ENCODE data around the gene KLK12. TPM values are rescaled to one million over a fixed set of nuclear protein-coding genes. Genes with fewer than 3 reads are reported as not detected.

The KLK12 gene
- total RNA-seq, 1 experiment from 2014 or later, result not detected

DNA sequence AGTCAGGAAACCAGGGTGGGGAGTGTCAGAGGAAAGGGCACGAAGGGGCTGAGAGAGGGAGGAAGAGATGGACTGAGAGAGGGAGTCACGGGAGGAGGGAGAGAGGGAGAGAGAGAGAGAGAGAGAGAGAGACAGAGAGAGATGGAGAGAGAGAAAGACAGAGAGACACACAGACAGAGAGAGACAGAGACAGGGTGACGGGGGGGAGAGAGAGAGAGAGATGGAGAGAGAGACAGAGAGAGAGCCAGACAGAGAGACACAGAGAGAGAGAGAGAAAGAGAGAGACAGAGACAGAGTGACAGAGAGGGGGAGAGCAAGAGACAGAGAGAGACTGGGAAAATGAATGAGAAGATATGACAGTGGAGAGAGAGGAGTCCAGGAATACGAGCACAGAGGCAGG, 48.4 kb upstream of the KLK12 start:
- ChIA-PET POLR2A (ENCODE audit: unreplicated experiment) (no interaction called here), CTCF (no interaction called here)
- H3K79me2 ChIP-seq (ENCODE audit: low read length), result no peaks in the 10 kb centered on the region
- no peak overlapping the region for H3K9ac ChIP-seq (ENCODE audit: low read length)
- no peaks in the 10 kb centered on the region for H3K9me2 ChIP-seq (replicated peaks; ENCODE audit: low read length)
- no peak overlapping the region for H3K4me2 ChIP-seq (ENCODE audit: low read length)
- no peaks in the 10 kb centered on the region for H3K9me3 ChIP-seq (ENCODE audit: low read length)
- intact Hi-C loops (cut with micrococcal nuclease), result no loop called here
- no peaks in the 10 kb centered on the region for H3F3A ChIP-seq (ENCODE audit: low read length, unreplicated experiment)
- no peak overlapping the region for H3K27ac ChIP-seq (ENCODE audit: low read length)
- no peaks in the 10 kb centered on the region for H4K20me1 ChIP-seq (ENCODE audit: low read length)
- H3K36me3 ChIP-seq (ENCODE audit: low read depth, low read length), result no peaks in the 10 kb centered on the region
- no peak overlapping the region for H3K4me3 ChIP-seq (ENCODE audit: low read length)
- no peak overlapping the region for H2AFZ ChIP-seq (ENCODE audit: low read length)
- DNase-seq (no peak), ATAC-seq (no peak)
- H3K27me3 ChIP-seq (ENCODE audit: low read length), result no peaks in the 10 kb centered on the region
- no peaks in the 10 kb centered on the region for H3K4me1 ChIP-seq (ENCODE audit: insufficient read depth, low read length)
- TF ChIP-seq, protein P1, sequence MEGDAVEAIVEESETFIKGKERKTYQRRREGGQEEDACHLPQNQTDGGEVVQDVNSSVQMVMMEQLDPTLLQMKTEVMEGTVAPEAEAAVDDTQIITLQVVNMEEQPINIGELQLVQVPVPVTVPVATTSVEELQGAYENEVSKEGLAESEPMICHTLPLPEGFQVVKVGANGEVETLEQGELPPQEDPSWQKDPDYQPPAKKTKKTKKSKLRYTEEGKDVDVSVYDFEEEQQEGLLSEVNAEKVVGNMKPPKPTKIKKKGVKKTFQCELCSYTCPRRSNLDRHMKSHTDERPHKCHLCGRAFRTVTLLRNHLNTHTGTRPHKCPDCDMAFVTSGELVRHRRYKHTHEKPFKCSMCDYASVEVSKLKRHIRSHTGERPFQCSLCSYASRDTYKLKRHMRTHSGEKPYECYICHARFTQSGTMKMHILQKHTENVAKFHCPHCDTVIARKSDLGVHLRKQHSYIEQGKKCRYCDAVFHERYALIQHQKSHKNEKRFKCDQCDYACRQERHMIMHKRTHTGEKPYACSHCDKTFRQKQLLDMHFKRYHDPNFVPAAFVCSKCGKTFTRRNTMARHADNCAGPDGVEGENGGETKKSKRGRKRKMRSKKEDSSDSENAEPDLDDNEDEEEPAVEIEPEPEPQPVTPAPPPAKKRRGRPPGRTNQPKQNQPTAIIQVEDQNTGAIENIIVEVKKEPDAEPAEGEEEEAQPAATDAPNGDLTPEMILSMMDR (conservative IDR thresholded peaks at IDR 0.05; ENCODE audit: low read depth, low read length), result no peak
- no TSS peak for BruUV-seq (replicated peaks)

DNA sequence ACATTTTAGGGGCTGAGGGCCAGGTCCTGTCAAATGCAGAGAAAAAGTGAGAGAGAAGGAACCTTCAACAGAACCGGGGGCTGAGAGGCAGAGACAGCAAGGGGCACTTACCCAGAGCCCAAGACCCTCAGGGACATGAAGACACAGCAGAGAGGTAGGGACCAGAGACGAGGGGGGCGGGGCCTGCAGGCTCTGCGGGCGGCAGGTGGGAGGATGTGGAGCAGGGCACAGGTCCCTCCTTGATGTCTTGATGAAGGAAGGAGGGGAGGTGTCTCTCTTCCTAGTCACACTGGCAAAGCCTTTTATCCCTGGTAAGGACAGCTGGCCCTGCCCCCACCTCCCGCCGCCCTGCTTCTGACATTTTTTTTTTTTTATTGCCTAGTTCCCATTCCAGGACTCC, 47.8 kb upstream of the KLK12 start, which contains the start of gene KLK14:
Gene KLK14, minus strand, starts transcription at position 277 of the 400 bp plus-strand sequence. Its CDS starts 273 bp downstream, at position 4.
- no peak for ATAC-seq
- POLR2A ChIA-PET (ENCODE audit: unreplicated experiment), result no interaction called here

DNA sequence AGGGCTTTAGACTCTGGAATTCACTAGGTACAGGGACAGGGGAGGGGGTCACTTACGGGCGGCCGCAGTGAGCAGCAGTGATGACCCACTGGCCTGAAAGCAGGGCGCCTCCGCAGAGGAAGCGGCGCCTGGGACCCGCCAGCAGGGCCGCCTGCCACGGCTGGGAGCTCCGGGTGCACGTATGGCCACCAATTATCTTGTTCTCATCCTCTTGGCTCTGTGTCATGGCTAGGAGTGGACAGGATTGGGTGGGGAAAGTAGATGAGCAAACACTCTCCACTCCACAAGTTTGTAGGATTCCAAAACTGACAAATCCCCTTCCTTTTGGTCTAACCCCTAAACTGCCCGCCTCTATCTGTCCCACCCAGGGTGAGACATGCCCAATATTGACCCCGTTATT, 46.7 kb upstream of the KLK12 start:
- Histone ChIP-seq H3K79me2 (ENCODE audit: low read length) (no peaks in the 10 kb centered on the region), H3K9ac (ENCODE audit: low read length) (no peak overlapping the region), H3K27ac (ENCODE audit: low read length) (no peak overlapping the region), H3K4me2 (ENCODE audit: low read length) (no peak overlapping the region), H3F3A (ENCODE audit: low read length, unreplicated experiment) (no peaks in the 10 kb centered on the region), H2AFZ (ENCODE audit: low read length) (no peak overlapping the region), H3K4me3 (ENCODE audit: low read length) (no peak overlapping the region), H3K9me2 (replicated peaks; ENCODE audit: low read length) (no peaks in the 10 kb centered on the region), H3K9me3 (ENCODE audit: low read length) (no peaks in the 10 kb centered on the region), H3K27me3 (ENCODE audit: low read length) (no peaks in the 10 kb centered on the region), H3K4me1 (ENCODE audit: insufficient read depth, low read length) (no peaks in the 10 kb centered on the region), H4K20me1 (ENCODE audit: low read length) (no peaks in the 10 kb centered on the region), H3K36me3 (ENCODE audit: low read depth, low read length) (no peaks in the 10 kb centered on the region)
- ChIA-PET POLR2A (ENCODE audit: unreplicated experiment) (no interaction called here), CTCF (no interaction called here)
- ATAC-seq, result no peak
- BruUV-seq (replicated peaks), result no TSS peak
- TF ChIP-seq EZH2phosphoT487 (IDR thresholded peaks at IDR 0.05; ENCODE audit: borderline replicate concordance, low read length) (no peak), EZH2 (IDR thresholded peaks at IDR 0.05; ENCODE audit: low read length, unreplicated experiment) (no peak)
- TF ChIP-seq, protein P1 (conservative IDR thresholded peaks at IDR 0.05; ENCODE audit: low read depth, low read length), result no peak
- no peak for DNase-seq
- intact Hi-C loops (cut with micrococcal nuclease), result no loop called here

More for the DNA sequence above, 47.8 kb upstream of the KLK12 start, which contains the start of gene KLK14:
- intact Hi-C loops (cut with micrococcal nuclease), result no loop called here
- Histone ChIP-seq H3K9me3 (ENCODE audit: low read length) (no peaks in the 10 kb centered on the region), H3F3A (ENCODE audit: low read length, unreplicated experiment) (no peaks in the 10 kb centered on the region), H4K20me1 (ENCODE audit: low read length) (no peaks in the 10 kb centered on the region), H3K27me3 (ENCODE audit: low read length) (no peaks in the 10 kb centered on the region), H3K9ac (ENCODE audit: low read length) (no peak within 1 kb of the TSS), H3K36me3 (ENCODE audit: low read depth, low read length) (no peaks in the 10 kb centered on the region), H3K4me3 (ENCODE audit: low read length) (no peak within 1 kb of the TSS), H3K4me1 (ENCODE audit: insufficient read depth, low read length) (no peaks in the 10 kb centered on the region), H3K27ac (ENCODE audit: low read length) (no peak within 1 kb of the TSS), H3K9me2 (replicated peaks; ENCODE audit: low read length) (no peaks in the 10 kb centered on the region), H2AFZ (ENCODE audit: low read length) (no peak within 1 kb of the TSS), H3K4me2 (ENCODE audit: low read length) (no peak within 1 kb of the TSS), H3K79me2 (ENCODE audit: low read length) (no peaks in the 10 kb centered on the region)
- no peak for DNase-seq
- BruUV-seq (replicated peaks), result no TSS peak
- CTCF ChIA-PET, result no interaction called here
- TF ChIP-seq EZH2 (IDR thresholded peaks at IDR 0.05; ENCODE audit: low read length, unreplicated experiment), result no peak
- TF ChIP-seq, protein P1 (conservative IDR thresholded peaks at IDR 0.05; ENCODE audit: low read depth, low read length), result no peak
- no peak for TF ChIP-seq EZH2phosphoT487 (IDR thresholded peaks at IDR 0.05; ENCODE audit: borderline replicate concordance, low read length)
